Sigmoid colon (tissue), 4 donors: ENCODE results near the gene DBN1.

Experiments
- CTCF ChIP-seq, 4 experiments: fragments of 450-650 bp in 3 of 4; fragments of 200-600 bp in 1 of 4; IDR thresholded peaks; one replicate each; pipeline ENCODE4 v1.5.1; 2016 to 2019; ENCODE audit warnings: antibody characterized with exemption in 4 of 4, mild to moderate bottlenecking in 3 of 4, moderate library complexity in 2 of 4
- EP300 ChIP-seq, 4 donors: sonication (generic); formaldehyde crosslinking; IDR thresholded peaks; one replicate each; pipeline ENCODE4 v1.6.1; 2017; ENCODE audit warnings: antibody characterized with exemption in 4 of 4
- POLR2A ChIP-seq, 2 donors: fragments of 450-650 bp; IDR thresholded peaks; one replicate each; pipeline ENCODE4 v1.6.1; 2016; ENCODE audit warnings: antibody characterized with exemption in 2 of 2, mild to moderate bottlenecking in 2 of 2, moderate library complexity in 2 of 2
- POLR2AphosphoS5 ChIP-seq, 4 donors: sonication (generic); formaldehyde crosslinking; IDR thresholded peaks; one replicate each; pipeline ENCODE4 v1.6.1; 2017; ENCODE audit warnings: antibody characterized with exemption in 4 of 4

- no peak for TF ChIP-seq CTCF (IDR thresholded peaks at IDR 0.05)
- TF ChIP-seq POLR2AphosphoS5 (IDR thresholded peaks at IDR 0.05): no peak
- TF ChIP-seq EP300 (IDR thresholded peaks at IDR 0.05): no peak
- no peak for TF ChIP-seq POLR2A (IDR thresholded peaks at IDR 0.05)
Observed at GRCh38 chr5:177512736-177513380, 39.4 kb upstream of the DBN1 start.
